Effector memory CD4-positive, alpha-beta T cell (primary cell): ENCODE results near the gene ABHD14A.
"Not testable (repeated sequence)": the region's sequence is repeated elsewhere in the genome, so short reads cannot be mapped to it uniquely, and the experiment has no call there.

Experiments used
- DNase-seq, 3 donors: peaks; one replicate each; pipeline ENCODE4 v3.0.0-alpha.2; 2020
- H3K27ac ChIP-seq: 2 replicates; pipeline ENCODE4 v1.7.0; 2013; ENCODE audit warnings: mild to moderate bottlenecking, low read length, moderate library complexity; ENCODE audit not compliant: insufficient read depth, poor library complexity, severe bottlenecking
- H3K27me3 ChIP-seq: replicated peaks from 2 replicates; pipeline ENCODE4 v1.7.0; 2013; ENCODE audit warnings: mild to moderate bottlenecking, low read length; ENCODE audit not compliant: insufficient read depth, control insufficient read depth, poor library complexity, severe bottlenecking
- H3K36me3 ChIP-seq: 2 replicates; pipeline ENCODE4 v1.7.0; 2013; ENCODE audit warnings: mild to moderate bottlenecking, low read length, moderate library complexity; ENCODE audit not compliant: control insufficient read depth, insufficient read depth
- H3K4me1 ChIP-seq: 2 replicates; pipeline ENCODE4 v1.7.0; 2013; ENCODE audit warnings: low read length, mild to moderate bottlenecking; ENCODE audit not compliant: control insufficient read depth, insufficient read depth, poor library complexity, severe bottlenecking
- H3K4me3 ChIP-seq: 2 replicates; pipeline ENCODE4 v1.7.0; 2013; ENCODE audit warnings: low read length, low read depth, mild to moderate bottlenecking; ENCODE audit not compliant: insufficient read depth, poor library complexity, severe bottlenecking
- H3K9me3 ChIP-seq: 2 replicates; pipeline ENCODE4 v1.7.0; 2013; ENCODE audit warnings: mild to moderate bottlenecking, low read length, moderate library complexity; ENCODE audit not compliant: control insufficient read depth
- total RNA-seq, 3 donors: gene quantifications; one replicate each; lab custom pipeline; 2026; lab: John Stamatoyannopoulos, UW

The ABHD14A gene
- total RNA-seq = 2.3 to 4.1 (median 4.1) reads per million in 3 donors

DNA sequence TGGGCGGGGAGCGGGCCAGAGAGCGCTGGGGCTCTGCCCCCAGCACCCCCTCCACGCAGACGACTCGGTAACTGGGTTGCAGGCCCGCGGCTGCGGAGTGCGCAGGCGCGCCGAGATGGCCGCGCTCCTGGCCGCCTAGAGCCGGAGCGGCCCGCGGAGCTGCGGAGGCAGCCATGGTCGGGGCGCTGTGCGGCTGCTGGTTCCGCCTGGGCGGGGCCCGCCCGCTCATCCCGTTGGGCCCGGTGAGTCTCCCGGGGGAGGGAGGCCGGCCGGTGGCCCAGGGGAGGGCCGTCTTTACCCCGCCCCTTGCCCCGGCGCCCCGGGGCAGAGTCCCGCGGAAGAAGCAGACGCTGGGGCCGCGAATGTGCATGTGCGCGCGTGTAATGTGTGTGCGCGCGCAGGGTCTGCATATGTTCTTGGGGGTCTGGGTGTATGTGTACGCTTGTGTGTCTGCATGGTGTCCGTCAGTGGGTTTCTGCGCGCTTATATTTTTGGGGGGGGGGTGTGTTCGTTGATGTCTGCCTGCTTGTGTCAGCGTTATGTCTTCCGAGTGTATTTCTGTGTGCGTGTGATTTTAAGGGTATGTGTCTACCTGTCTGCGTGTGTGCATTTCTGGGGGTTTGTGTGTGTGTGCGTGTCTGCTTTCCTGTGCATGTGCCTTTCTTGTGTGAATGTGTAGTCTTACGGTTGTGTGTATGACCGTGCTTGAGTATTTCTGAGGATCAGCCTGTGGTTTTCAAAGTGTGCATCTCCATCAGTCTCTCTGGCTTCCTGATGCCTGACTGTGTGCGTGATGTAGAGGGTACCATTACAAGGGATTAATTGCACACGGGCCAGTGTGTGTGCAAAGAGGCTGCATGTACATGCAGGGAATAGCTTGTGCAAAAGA lies at the start of gene ABHD14A:
ABHD14A (plus strand) TSS at position 102 of the 889 bp plus-strand sequence; CDS start at position 174, 72 bp downstream.
- Histone ChIP-seq H3K36me3 (no peaks in the 10 kb centered on the region), H3K27me3 (no peaks in the 10 kb centered on the region), H3K9me3 (no peaks in the 10 kb centered on the region), H3K4me3 (peak within 1 kb of the TSS; percentile 94), H3K27ac (peak within 1 kb of the TSS; percentile 64), H3K4me1 (peaks cover 12% of the 10 kb centered on the region)
- peak; percentile 71 to 77 (median 71) for DNase-seq

DNA sequence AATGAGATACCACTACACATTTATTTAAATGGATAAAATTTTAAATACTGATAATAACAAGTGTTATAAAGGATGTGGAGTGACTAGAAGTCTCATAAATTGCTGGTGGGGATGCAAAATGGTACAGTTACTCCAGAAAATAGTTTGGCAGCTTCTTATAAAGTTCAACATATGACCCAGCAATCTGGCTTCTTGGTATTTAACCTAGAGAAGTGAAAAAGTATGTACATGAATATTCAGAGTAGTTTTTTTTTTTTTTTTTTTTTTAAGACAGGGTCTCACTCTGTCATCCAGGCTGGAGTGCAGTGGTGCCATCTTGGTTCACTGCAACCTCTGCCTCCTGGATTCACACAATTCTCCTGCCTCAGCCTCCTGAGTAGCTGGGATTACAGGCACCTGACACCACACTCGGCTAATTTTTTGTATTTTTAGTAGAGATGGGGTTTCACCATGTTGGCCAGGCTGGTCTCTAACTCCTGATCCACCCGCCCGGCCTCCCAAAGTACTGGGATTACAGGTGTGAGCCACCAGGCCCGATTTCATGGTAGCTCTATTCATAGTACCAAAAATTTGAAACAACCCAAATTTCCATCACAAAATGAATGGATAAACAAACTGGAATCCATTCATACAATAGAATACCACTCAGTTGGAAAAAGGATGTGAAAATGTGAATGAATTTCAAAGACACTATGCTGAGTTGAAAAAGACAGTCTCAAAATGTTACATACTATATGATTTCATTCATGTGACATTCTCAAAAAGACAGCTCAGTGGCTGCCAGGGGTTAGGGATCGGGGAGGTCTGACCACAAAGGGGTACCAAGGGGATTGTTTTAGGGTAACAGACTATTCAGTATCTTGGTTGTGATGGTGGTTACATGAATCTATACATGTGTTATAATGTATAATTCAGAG lies 47.5 kb upstream of the ABHD14A start:
- H3K4me1 ChIP-seq = no peaks in the 10 kb centered on the region
- H3K9me3 ChIP-seq = no peaks in the 10 kb centered on the region
- DNase-seq = no peak
- no peak overlapping the region for H3K27ac ChIP-seq
- H3K27me3 ChIP-seq = no peaks in the 10 kb centered on the region
- no peak overlapping the region for H3K4me3 ChIP-seq
- no peaks in the 10 kb centered on the region for H3K36me3 ChIP-seq

DNA sequence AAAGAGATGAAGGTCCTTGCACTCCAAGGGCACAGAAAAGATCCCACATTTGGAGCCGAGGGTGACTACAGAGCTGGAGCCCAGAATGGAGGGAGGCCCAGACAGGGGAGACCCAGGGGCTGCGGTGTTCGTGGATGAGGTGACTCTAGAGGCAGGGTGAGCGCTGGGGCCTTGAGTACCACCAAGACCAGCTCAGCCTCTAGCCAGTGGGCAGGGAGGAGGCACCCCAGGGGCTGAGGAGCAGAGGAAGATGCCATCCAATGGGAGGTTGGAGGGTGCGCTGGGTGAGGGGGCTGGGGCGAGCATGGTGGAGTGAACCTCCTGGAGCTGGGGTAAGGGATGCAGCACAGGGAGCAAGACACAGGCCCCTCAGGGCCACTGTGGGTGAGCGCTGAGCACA lies 46.4 kb upstream of the ABHD14A start:
- Histone ChIP-seq H3K9me3 (no peaks in the 10 kb centered on the region), H3K36me3 (peaks cover 9% of the 10 kb centered on the region), H3K4me3 (no peak overlapping the region), H3K27me3 (no peaks in the 10 kb centered on the region), H3K27ac (no peak overlapping the region), H3K4me1 (no peaks in the 10 kb centered on the region)
- DNase-seq = no peak

DNA sequence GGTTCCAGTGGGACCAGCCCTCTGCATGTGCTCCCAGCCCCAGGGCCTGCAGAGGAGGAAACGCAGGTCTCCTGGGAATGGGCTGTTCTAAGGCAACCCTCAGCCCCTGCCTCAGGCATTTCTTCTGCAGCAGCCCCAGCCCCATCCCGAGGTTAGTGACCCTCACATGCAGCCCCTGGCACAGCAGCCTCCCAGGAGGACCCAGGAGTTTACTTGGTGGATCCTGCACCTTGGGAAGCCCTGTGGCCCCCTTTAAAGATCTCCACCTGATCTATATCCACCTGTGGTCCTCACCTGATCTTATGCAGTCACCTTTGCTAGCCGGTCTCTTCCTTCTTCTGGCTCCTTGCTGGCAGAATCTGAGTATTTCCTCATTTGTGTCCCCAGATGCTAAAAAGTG lies 45.9 kb upstream of the ABHD14A start:
- not testable (repeated sequence) for H3K27me3 ChIP-seq, H3K4me1 ChIP-seq, DNase-seq, H3K4me3 ChIP-seq, H3K9me3 ChIP-seq, H3K27ac ChIP-seq
- H3K36me3 ChIP-seq = peaks cover 15% of the 10 kb centered on the region

DNA sequence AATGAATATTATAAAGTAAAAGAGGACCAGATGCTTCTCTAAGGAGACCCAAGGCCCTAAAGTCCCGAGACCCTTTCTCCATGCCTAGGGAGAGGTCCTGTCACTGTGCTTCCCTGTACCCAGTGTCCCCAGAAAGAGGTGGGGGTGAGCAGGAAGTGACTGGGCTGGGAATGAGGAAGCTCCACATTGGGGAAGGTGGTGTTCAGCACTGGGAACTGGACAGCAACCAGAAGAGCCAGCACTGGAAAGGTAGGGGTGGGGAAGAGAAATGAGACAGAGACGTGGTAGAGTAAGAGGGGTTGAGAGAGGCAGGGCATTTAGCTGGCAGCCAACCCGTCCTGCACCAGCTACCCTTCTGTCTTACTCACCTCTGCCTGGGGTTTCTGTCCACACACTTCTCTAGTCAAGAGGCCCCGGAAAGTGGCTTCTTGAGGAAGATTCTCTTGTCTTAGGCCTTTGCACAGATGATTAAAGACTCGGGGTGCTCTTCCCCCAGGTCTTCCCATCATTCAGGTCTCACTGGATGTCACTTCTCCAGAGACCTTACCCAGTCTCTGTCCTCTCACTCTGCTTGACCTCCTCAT lies 45.4 kb upstream of the ABHD14A start:
- Histone ChIP-seq H3K36me3 (peaks cover 20% of the 10 kb centered on the region), H3K27me3 (no peaks in the 10 kb centered on the region), H3K27ac (no peak overlapping the region), H3K4me3 (no peak overlapping the region), H3K4me1 (no peaks in the 10 kb centered on the region), H3K9me3 (no peaks in the 10 kb centered on the region)
- no peak for DNase-seq

DNA sequence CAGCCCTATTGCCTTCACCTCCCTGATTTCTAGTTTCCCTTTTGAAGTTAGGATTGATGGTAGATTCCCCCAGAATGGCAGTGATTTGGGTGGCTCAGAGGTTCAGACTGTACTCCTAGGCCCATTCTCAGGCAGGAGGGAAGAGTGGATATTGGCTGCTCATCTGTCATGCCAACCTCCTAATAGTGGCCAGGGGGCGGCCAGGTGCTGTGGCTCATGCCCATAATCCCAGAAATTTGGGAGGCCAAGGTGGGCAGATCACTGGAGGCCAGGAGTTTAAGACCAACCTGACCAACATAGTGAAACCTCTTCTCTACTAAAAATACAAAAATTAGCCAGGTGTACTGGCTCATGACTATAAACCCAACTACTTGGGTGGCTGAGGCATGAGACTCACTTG lies 44.4 kb upstream of the ABHD14A start:
- H3K4me3 ChIP-seq = no peak overlapping the region

DNA sequence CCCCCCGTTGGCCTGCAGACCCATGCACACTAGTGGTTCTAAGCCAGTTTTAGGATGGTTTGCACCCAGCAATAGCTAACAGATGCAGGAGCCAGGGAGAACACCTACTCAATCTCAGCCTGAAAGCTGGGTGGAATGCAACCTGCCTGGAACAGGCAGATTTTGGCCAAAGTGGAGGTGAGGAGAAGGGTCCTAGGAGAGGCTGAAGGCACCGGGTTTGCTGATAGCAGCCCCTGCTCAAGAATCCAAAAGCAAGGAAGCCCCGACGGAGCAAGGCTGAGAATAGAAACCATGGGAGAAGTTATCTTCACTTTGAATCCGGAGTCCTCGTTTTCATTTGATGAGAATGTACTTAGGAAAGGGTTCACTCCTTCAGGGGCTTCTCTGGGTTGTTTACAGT lies 43.1 kb upstream of the ABHD14A start:
- Histone ChIP-seq H3K4me3 (no peak overlapping the region), H3K27me3 (no peaks in the 10 kb centered on the region), H3K9me3 (no peaks in the 10 kb centered on the region), H3K36me3 (peaks cover 42% of the 10 kb centered on the region), H3K4me1 (no peaks in the 10 kb centered on the region), H3K27ac (no peak overlapping the region)
- DNase-seq = no peak

More for the DNA sequence above, 44.4 kb upstream of the ABHD14A start:
- Histone ChIP-seq H3K27me3 (no peaks in the 10 kb centered on the region), H3K4me1 (no peaks in the 10 kb centered on the region), H3K27ac (no peak overlapping the region), H3K36me3 (peaks cover 29% of the 10 kb centered on the region), H3K9me3 (no peaks in the 10 kb centered on the region)
- DNase-seq = no peak

DNA sequence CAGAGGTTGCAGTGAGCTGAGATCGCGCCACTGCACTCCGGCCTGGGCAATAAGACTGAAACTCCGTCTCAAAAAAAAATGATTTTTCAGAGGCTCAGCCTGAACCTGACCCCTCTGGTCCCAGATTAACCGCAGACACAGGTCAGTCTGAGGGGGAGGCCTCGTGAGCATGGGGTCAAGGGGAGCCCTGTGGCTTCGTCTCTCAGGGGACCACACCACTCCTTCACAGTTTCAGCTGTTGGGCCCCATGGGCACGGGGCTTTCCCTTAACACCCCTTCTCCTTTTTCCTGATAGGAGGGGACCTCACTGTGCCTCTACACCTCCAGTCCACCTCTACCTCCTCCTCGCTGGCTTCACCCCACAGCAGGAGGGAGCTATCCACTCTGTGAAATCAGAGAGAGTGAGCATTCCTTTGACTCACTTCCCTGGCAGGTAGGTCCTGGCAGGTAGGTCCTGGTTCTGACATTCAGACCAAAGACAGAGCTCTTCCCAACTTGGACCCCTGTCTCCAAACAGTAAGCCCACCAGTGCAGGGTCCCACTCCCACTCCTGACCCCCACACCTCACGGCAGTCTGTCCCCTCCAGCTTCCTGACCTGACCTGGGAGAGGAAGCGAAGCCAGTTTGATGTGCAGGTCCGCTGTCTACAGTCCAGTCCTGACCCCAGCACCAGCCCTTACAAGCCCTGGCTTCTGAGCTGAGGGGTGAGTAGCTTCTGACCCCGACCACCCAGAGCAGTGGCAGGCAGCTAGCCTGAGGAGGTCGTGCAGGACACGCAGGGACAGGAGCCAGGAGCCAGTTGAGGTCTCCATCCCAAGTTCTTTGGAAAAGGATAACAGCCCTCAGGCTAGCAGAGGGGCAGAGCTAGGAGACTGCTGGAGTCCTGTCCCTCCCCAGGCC lies 42.1 kb upstream of the ABHD14A start:
- H3K36me3 ChIP-seq = peaks cover 52% of the 10 kb centered on the region
- H3K9me3 ChIP-seq = no peaks in the 10 kb centered on the region
- no peak overlapping the region for H3K27ac ChIP-seq
- no peak overlapping the region for H3K4me3 ChIP-seq
- DNase-seq = no peak
- no peaks in the 10 kb centered on the region for H3K27me3 ChIP-seq
- no peaks in the 10 kb centered on the region for H3K4me1 ChIP-seq

DNA sequence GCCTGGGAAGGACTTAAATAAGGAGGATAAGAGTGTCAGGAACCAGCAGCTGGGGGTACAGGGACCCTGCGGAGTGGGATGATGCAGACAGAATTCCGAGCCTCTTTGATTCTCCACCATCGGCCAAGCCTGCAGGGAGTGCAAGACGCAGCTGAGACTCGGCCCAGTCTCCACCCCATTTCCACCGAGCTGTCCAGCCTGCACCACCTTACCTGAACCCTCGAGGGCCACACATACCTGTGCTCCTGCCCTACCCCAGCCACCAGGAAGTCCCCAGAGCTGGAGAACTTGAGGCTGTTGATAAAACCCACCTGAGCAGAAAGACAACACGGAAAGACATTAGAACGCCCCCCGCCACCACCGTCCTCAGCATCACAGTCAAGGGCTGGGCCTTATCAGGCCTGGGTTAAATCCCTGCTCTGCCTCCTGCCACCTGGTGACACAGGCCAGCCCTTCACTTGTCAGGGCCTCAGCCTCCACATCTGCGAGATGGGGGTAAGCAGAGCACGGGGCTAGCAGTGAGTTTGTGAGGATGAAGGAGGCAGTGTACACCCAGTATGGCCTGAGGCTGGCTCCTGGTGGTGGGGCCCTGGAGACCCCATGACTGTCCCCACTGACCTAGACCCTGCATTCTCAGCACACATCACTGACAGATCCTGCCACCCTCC lies 41.3 kb upstream of the ABHD14A start:
- H3K27me3 ChIP-seq = no peaks in the 10 kb centered on the region
- H3K36me3 ChIP-seq = peaks cover 60% of the 10 kb centered on the region
- H3K4me1 ChIP-seq = no peaks in the 10 kb centered on the region
- no peak for DNase-seq
- H3K9me3 ChIP-seq = no peaks in the 10 kb centered on the region
- no peak overlapping the region for H3K4me3 ChIP-seq
- H3K27ac ChIP-seq = no peak overlapping the region
